Panc1 (cell line): ENCODE measurements around the gene MRPL18. TPM values are rescaled to one million over a fixed set of nuclear protein-coding genes. Genes with fewer than 3 reads are reported as not detected.

Experiments used
- ATAC-seq: fragments of 200-7000 bp; cut with Tn5 transposase; 2 replicates; pipeline ENCODE4 v1.9.1; 2020; ENCODE audit warnings: mild to moderate bottlenecking, moderate library complexity
- BruUV-seq: library from RNA; stranded (reverse); fragments of 400-500 nt; replicated peaks from 2 replicates; lab custom pipeline; 2021; lab: Mats Ljungman, UMichigan
- CTCF ChIA-PET: fragments of 300-600 bp; sonication (Branson Sonifier 250); formaldehyde crosslinking; loops from one replicate; lab custom pipeline; 2022; ENCODE audit warnings: antibody characterized with exemption; lab: Charles Lee
- POLR2A ChIA-PET: fragments of 300-600 bp; sonication (Branson Sonifier 250); formaldehyde crosslinking; loops from one replicate; lab custom pipeline; 2022; ENCODE audit warnings: antibody characterized with exemption; lab: Charles Lee
- DNase-seq: peaks from one replicate; pipeline ENCODE4 v3.0.0-alpha.2; 2010; ENCODE audit warnings: low read depth, low spot score
- H3K27ac ChIP-seq: 2 replicates; pipeline ENCODE4 v1.5.1; 2011; ENCODE audit warnings: mild to moderate bottlenecking, low read length, inconsistent platforms
- H3K27me3 ChIP-seq: fragments of 200-500 bp; sonication (Bioruptor generic); 2 replicates; pipeline ENCODE4 v1.6.0; 2014; ENCODE audit warnings: low read length, inconsistent platforms; ENCODE audit not compliant: control insufficient read depth, insufficient read depth
- H3K36me3 ChIP-seq: fragments of 200-500 bp; sonication (Bioruptor generic); 2 replicates; pipeline ENCODE4 v1.5.1; 2014; ENCODE audit warnings: inconsistent platforms, mild to moderate bottlenecking, low read length, moderate library complexity; ENCODE audit not compliant: control insufficient read depth, insufficient read depth
- H3K4me1 ChIP-seq: 2 replicates; pipeline ENCODE4 v1.5.1; 2011; ENCODE audit warnings: inconsistent platforms, mild to moderate bottlenecking, low read length, moderate library complexity; ENCODE audit not compliant: control insufficient read depth, insufficient read depth
- H3K4me3 ChIP-seq, 2 experiments: 2 replicates each; pipeline ENCODE4 v1.5.1; 2011 to 2012; ENCODE audit warnings: low read depth in 2 of 2, low read length in 2 of 2, mild to moderate bottlenecking in 2 of 2, inconsistent platforms in 1 of 2, moderate library complexity in 1 of 2
- H3K9me3 ChIP-seq: fragments of 200-500 bp; sonication (Bioruptor generic); 2 replicates; pipeline ENCODE4 v1.5.1; 2014; ENCODE audit warnings: low read depth, mild to moderate bottlenecking, inconsistent platforms, low read length, moderate library complexity; ENCODE audit not compliant: control insufficient read depth, insufficient read depth
- CTCF ChIP-seq: fragments of 450-650 bp; IDR thresholded peaks from 2 replicates; pipeline ENCODE4 v1.5.1; 2017; ENCODE audit warnings: mild to moderate bottlenecking
- POLR2AphosphoS5 ChIP-seq: IDR thresholded peaks from 2 replicates; pipeline ENCODE4 v1.6.1; 2012; ENCODE audit warnings: mild to moderate bottlenecking, low read depth, low read length, moderate library complexity
- REST ChIP-seq, 2 experiments: IDR thresholded peaks; 2 replicates each; pipeline ENCODE4 v1.6.1; 2011 to 2012; ENCODE audit warnings: low read depth in 2 of 2, control low read depth in 1 of 2, low read length in 1 of 2, mild to moderate bottlenecking in 1 of 2, moderate library complexity in 1 of 2; ENCODE audit not compliant: insufficient read depth in 1 of 2
- SIN3A ChIP-seq: IDR thresholded peaks from 2 replicates; pipeline ENCODE4 v1.6.1; 2012; ENCODE audit warnings: low read depth, mild to moderate bottlenecking, low read length, moderate library complexity, borderline replicate concordance; ENCODE audit not compliant: insufficient read depth
- TCF7L2 ChIP-seq: IDR thresholded peaks from 2 replicates; pipeline ENCODE4 v1.6.1; 2011; ENCODE audit warnings: mild to moderate bottlenecking, low read depth, low read length, inconsistent platforms
- in situ Hi-C: cut with HindIII; loops from 2 replicates; pipeline ENCODE4 v1.10.0; 2016; ENCODE audit warnings: low sequenced_read_pairs, low pct_unique_long_range_greater_than_20kb
- intact Hi-C: fragments of 100-400 bp; cut with micrococcal nuclease; formaldehyde crosslinking; loops from one replicate; pipeline ENCODE4 v1.10.0; 2022; ENCODE audit not compliant: unreplicated experiment
- total RNA-seq: library from RNA; stranded (reverse); gene quantifications from one replicate; pipeline ENCODE4 v1.2.1, GENCODE V29; 2021; ENCODE audit not compliant: unreplicated experiment

The MRPL18 gene
- total RNA-seq, 1 experiment from 2014 or later: 98.4 TPM

GRCh38 chr6:159832946-159833345 lies 42.7 kb downstream of the MRPL18 start:
- Histone ChIP-seq H3K36me3 (no peaks in the 10 kb centered on the region), H3K4me3 (no peak overlapping the region), H3K27me3 (no peaks in the 10 kb centered on the region; the same call in none of the 2 replicates), H3K4me1 (no peaks in the 10 kb centered on the region), H3K9me3 (no peaks in the 10 kb centered on the region), H3K27ac (no peak overlapping the region)
- ATAC-seq: no peak
- TF ChIP-seq REST (IDR thresholded peaks at IDR 0.05; ENCODE audit: insufficient read depth in 1 of 2, low read depth in 2 of 2, low read length in 1 of 2) (no peak), CTCF (no peak), SIN3A (no peak), TCF7L2 (no peak), POLR2AphosphoS5 (no peak)
- ChIA-PET POLR2A (no interaction called here), CTCF (interaction anchor here (0.6 kb wide), 1 partner anchor 30 kb away, joined by 6 read pairs; no protein-coding TSS in a partner anchor)
- in situ Hi-C loops: no loop called here
- intact Hi-C loops: no loop called here
- DNase-seq: no peak
- BruUV-seq: no TSS peak

- in situ Hi-C loops: no loop called here
- BruUV-seq: no TSS peak
- CTCF ChIA-PET: interaction anchor here (0.6 kb wide), 1 partner anchor 30 kb away, joined by 6 read pairs; no protein-coding TSS in a partner anchor
Observed at GRCh38 chr6:159833556-159833955, 43.3 kb downstream of the MRPL18 start.

More at GRCh38 chr6:159833556-159833955, 43.3 kb downstream of the MRPL18 start:
- Histone ChIP-seq H3K9me3 (no peaks in the 10 kb centered on the region), H3K4me1 (no peaks in the 10 kb centered on the region), H3K27me3 (no peaks in the 10 kb centered on the region; the same call in none of the 2 replicates), H3K4me3 (no peak overlapping the region), H3K27ac (no peak overlapping the region), H3K36me3 (no peaks in the 10 kb centered on the region)
- intact Hi-C loops: no loop called here
- no peak for TF ChIP-seq TCF7L2
- TF ChIP-seq SIN3A: no peak
- no peak for TF ChIP-seq CTCF
- no peak for TF ChIP-seq POLR2AphosphoS5
- DNase-seq (no peak), ATAC-seq (no peak)
- POLR2A ChIA-PET: no interaction called here
